GM12801 (cell line): Measurements from ENCODE around the gene WWOX.

Experiments
- CTCF ChIP-seq: IDR thresholded peaks from one replicate; pipeline ENCODE4 v1.5.1; 2011; ENCODE audit warnings: control low read depth; ENCODE audit not compliant: insufficient read length; ENCODE audit errors: extremely low read depth

WWOX gene

GRCh38 chr16:79137426-79137939 is 1038.0 kb downstream of the WWOX start:
- no peak for TF ChIP-seq CTCF

GRCh38 chr16:79139799-79140198 is 1040.3 kb downstream of the WWOX start:
- TF ChIP-seq CTCF = no peak

- no peak for TF ChIP-seq CTCF
These were observed 1043.6 kb downstream of the WWOX start for GRCh38 chr16:79143026-79143425.

- no peak for TF ChIP-seq CTCF
These were observed 1050.7 kb downstream of the WWOX start for GRCh38 chr16:79150151-79150550.

- TF ChIP-seq CTCF = no peak
These were observed 1051.3 kb downstream of the WWOX start for GRCh38 chr16:79150632-79151310.

- TF ChIP-seq CTCF = no peak
These were observed 1054.6 kb downstream of the WWOX start for GRCh38 chr16:79154086-79154485.

- TF ChIP-seq CTCF = no peak
These were observed 1056.0 kb downstream of the WWOX start for GRCh38 chr16:79155471-79155870.
